ENCODE results near the gene DEFB114. TPM values are rescaled to one million over a fixed set of nuclear protein-coding genes. Genes with fewer than 3 reads are reported as not detected.

The DEFB114 gene
- total and polyA plus RNA-seq, 9 donors, result not detected

DNA sequence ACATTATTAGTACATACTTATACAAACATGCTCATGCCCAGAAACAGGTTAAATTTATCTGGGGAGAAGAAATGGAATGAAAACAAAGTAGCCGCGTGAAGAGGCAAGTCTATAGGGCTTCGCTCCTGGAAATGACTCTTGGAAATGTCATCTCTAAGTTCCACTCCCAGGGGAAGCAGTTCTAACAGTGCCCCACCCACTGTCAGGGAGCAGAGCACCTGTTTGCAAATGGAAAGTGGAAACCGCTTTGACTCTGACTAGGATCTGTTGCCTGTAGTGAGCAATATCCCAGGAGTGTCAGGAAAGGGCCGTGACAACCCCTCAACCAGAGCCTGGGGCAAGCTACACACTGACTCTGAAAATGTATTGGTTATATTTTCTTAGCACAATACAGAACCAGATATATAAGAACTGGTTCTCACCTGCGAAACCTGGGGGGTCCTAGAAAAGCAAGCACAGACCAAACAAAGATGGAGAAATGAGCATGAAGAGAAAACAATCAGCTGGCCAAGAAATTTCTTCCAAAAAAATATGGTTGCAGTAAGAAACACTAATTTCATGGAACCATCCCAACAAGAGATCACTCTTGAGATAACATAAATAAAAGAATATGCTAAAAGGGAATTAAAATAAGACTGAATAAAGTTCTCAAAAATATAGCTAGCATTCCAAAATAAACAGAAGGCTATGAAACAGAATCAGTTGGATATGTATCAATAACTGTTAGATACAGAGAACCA, 50.2 kb downstream of the DEFB114 start:
- 66 to 80% (median 69%) methylated on average over 6 of the region's 6 CpGs for WGBS, 3 donors
- intact Hi-C loops (cut with DNase I), result no loop called here
- no peaks in the 10 kb centered on the region for H3K36me3 ChIP-seq
- TF ChIP-seq, protein P1, sequence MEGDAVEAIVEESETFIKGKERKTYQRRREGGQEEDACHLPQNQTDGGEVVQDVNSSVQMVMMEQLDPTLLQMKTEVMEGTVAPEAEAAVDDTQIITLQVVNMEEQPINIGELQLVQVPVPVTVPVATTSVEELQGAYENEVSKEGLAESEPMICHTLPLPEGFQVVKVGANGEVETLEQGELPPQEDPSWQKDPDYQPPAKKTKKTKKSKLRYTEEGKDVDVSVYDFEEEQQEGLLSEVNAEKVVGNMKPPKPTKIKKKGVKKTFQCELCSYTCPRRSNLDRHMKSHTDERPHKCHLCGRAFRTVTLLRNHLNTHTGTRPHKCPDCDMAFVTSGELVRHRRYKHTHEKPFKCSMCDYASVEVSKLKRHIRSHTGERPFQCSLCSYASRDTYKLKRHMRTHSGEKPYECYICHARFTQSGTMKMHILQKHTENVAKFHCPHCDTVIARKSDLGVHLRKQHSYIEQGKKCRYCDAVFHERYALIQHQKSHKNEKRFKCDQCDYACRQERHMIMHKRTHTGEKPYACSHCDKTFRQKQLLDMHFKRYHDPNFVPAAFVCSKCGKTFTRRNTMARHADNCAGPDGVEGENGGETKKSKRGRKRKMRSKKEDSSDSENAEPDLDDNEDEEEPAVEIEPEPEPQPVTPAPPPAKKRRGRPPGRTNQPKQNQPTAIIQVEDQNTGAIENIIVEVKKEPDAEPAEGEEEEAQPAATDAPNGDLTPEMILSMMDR (IDR thresholded peaks at IDR 0.05), result no peak
- no peak overlapping the region for H3K27ac ChIP-seq
- DNase-seq, result no peak
- no peaks in the 10 kb centered on the region for H3K9me3 ChIP-seq
- H3K27me3 ChIP-seq, result no peaks in the 10 kb centered on the region
- H3K4me3 ChIP-seq, result no peak overlapping the region
- H3K4me1 ChIP-seq (ENCODE audit: insufficient read depth), result no peaks in the 10 kb centered on the region

DNA sequence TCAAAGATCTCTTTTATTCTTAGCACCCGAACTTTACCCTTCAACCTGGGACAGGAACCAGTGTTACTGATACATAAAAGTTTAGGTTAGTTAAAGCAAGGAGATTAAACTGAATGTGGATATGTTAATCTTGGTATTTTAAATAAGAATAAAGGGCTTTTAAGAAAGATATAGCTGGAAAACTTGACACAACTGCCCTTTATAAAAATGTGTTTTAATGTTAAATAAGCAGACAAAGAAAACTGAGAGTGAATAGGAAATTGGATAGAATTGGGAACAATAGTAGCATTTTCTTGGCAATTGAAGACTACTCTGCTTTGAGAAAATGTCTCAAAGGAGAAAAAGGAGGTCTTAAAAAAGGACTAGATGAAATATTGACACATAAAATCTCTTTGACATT, 51.8 kb downstream of the DEFB114 start:
- H3K9me3 ChIP-seq, result no peaks in the 10 kb centered on the region
- intact Hi-C loops (cut with DNase I), result no loop called here
- no peak for DNase-seq
- H3K27me3 ChIP-seq, result no peaks in the 10 kb centered on the region
- H3K36me3 ChIP-seq, result no peaks in the 10 kb centered on the region
- no peak overlapping the region for H3K4me3 ChIP-seq
- 76 to 91% (median 81%) methylated on average over 1 of the region's 1 CpG for WGBS, 3 donors
- TF ChIP-seq POLR2A (IDR thresholded peaks at IDR 0.05), result no peak
- TF ChIP-seq, protein P1 (IDR thresholded peaks at IDR 0.05), result no peak
- no peak for TF ChIP-seq EP300 (IDR thresholded peaks at IDR 0.05)
- no peaks in the 10 kb centered on the region for H3K4me1 ChIP-seq (ENCODE audit: insufficient read depth)
- no peak overlapping the region for H3K27ac ChIP-seq

DNA sequence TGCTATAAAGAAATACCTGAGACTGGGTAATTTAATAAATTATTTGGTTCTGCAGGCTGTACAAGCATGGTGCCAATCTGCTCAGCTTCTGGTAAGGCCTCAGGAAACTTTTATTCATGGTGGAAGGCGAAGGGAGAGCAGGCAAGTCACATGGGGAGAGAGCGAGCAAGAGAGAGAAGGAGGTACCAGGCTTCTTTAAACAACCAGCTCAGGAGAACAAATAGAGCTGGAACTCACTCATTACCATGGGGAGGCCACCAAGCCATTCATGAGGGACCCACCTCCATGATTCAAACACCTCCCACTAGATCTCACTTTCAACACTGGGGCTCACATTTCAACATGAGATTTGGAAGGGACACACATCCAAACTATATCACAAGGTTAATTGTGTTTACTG, 52.7 kb downstream of the DEFB114 start:
- no peaks in the 10 kb centered on the region for H3K9me3 ChIP-seq
- no peaks in the 10 kb centered on the region for H3K4me1 ChIP-seq (ENCODE audit: insufficient read depth)
- no peaks in the 10 kb centered on the region for H3K36me3 ChIP-seq
- TF ChIP-seq, protein P1 (IDR thresholded peaks at IDR 0.05), result no peak
- TF ChIP-seq POLR2A (IDR thresholded peaks at IDR 0.05) (no peak), EP300 (IDR thresholded peaks at IDR 0.05) (no peak)
- DNase-seq, result no peak
- no peak overlapping the region for H3K4me3 ChIP-seq
- intact Hi-C loops (cut with DNase I), result no loop called here
- no peaks in the 10 kb centered on the region for H3K27me3 ChIP-seq
- 86 to 94% (median 88%) methylated on average over 2 of the region's 2 CpGs for WGBS, 3 donors
- H3K27ac ChIP-seq, result no peak overlapping the region

Other genes with a start within 250 kb of the DEFB114 start
- 100 to 1,000 TPM in 1 of 7 donors, 10 to 100 TPM in 4, under 1 TPM in 1, not detected in 1; 0.30 to 541 (median 21.1) TPM for gene CRISP3, start 219.8 kb downstream of the DEFB114 start, total RNA-seq
- gene CRISP3, start 219.8 kb downstream of the DEFB114 start, polyA plus RNA-seq, result under 1 TPM; 0.10 to 0.90 TPM
- not detected for gene PGK2, start 176.9 kb downstream of the DEFB114 start, total RNA-seq
- gene PGK2, start 176.9 kb downstream of the DEFB114 start, polyA plus RNA-seq, result not detected
- not detected for gene CRISP1, start 97.6 kb downstream of the DEFB114 start, total RNA-seq
- not detected for gene CRISP1, start 97.6 kb downstream of the DEFB114 start, polyA plus RNA-seq
- not detected for gene DEFB113, start 5.5 kb upstream of the DEFB114 start, total RNA-seq
- gene DEFB113, start 5.5 kb upstream of the DEFB114 start, polyA plus RNA-seq, result not detected
- not detected for gene DEFB110, start 57.8 kb upstream of the DEFB114 start, total RNA-seq
- not detected for gene DEFB110, start 57.8 kb upstream of the DEFB114 start, polyA plus RNA-seq
- gene DEFB112, start 85.8 kb upstream of the DEFB114 start, total RNA-seq, result not detected
- not detected for gene DEFB112, start 85.8 kb upstream of the DEFB114 start, polyA plus RNA-seq